Activated CD8-positive, alpha-beta memory T cell treated with anti-CD3 and anti-CD28 coated beads, Interleukin-2, amount 50 U/mL, for 24 hours (primary cell): ENCODE measurements around the gene CD19.
"Not testable (repeated sequence)": the region's sequence is repeated elsewhere in the genome, so short reads cannot be mapped to it uniquely, and the experiment has no call there.

Source experiments
- DNase-seq: peaks from one replicate; pipeline ENCODE4 v3.0.0-alpha.2; 2020; ENCODE audit errors: extremely low read depth

Gene CD19

GRCh38 chr16:28936784-28937155, 5.0 kb downstream of the CD19 start:
- DNase-seq = no peak

GRCh38 chr16:28937222-28937876, 5.6 kb downstream of the CD19 start:
- DNase-seq = no peak

GRCh38 chr16:28938721-28939120, 7.0 kb downstream of the CD19 start:
- no peak for DNase-seq

GRCh38 chr16:28939825-28940224, 8.1 kb downstream of the CD19 start:
- not testable (repeated sequence) for DNase-seq

GRCh38 chr16:28943281-28943680, 11.5 kb downstream of the CD19 start:
- no peak for DNase-seq

- DNase-seq = no peak
Observed at GRCh38 chr16:28946681-28947080, 14.9 kb downstream of the CD19 start.

- peak; percentile 99 for DNase-seq
Observed at GRCh38 chr16:28950648-28951409, 19.1 kb downstream of the CD19 start, which contains the start of gene NFATC2IP. TSS of gene NFATC2IP (plus strand) at chr16:28950937. CDS start at chr16:28951012, 75 bp downstream.

GRCh38 chr16:28951410-28951943, 19.7 kb downstream of the CD19 start:
- DNase-seq = no peak

- DNase-seq = no peak
Observed at GRCh38 chr16:28958216-28958615, 26.4 kb downstream of the CD19 start.

GRCh38 chr16:28958836-28959235, 27.1 kb downstream of the CD19 start:
- no peak for DNase-seq

- no peak for DNase-seq
Observed at GRCh38 chr16:28964072-28964471, 32.3 kb downstream of the CD19 start.

GRCh38 chr16:28964496-28964895, 32.7 kb downstream of the CD19 start:
- no peak for DNase-seq

- no peak for DNase-seq
Observed at GRCh38 chr16:28967156-28967555, 35.4 kb downstream of the CD19 start.

GRCh38 chr16:28969696-28970095, 37.9 kb downstream of the CD19 start:
- not testable (repeated sequence) for DNase-seq

GRCh38 chr16:28974007-28974436, 42.3 kb downstream of the CD19 start:
- no peak for DNase-seq

- DNase-seq = peak; percentile 87
Observed at GRCh38 chr16:28974437-28975157, 42.8 kb downstream of the CD19 start, which contains the start of gene SPNS1. TSS of gene SPNS1 (plus strand) at chr16:28974778. CDS start at chr16:28975152, 374 bp downstream.

GRCh38 chr16:28975158-28975599, 43.4 kb downstream of the CD19 start:
- DNase-seq = no peak

GRCh38 chr16:28977703-28978662, 46.2 kb downstream of the CD19 start:
- DNase-seq = no peak

GRCh38 chr16:28980330-28980729, 48.6 kb downstream of the CD19 start:
- not testable (repeated sequence) for DNase-seq

- no peak for DNase-seq
Observed at GRCh38 chr16:28980929-28981328, 49.2 kb downstream of the CD19 start.

- no peak for DNase-seq
Observed at GRCh38 chr16:28981517-28981916, 49.7 kb downstream of the CD19 start.
